Measurements from ENCODE around the gene ZFAND2A.
"Not testable (repeated sequence)": the region's sequence is repeated elsewhere in the genome, so short reads cannot be mapped to it uniquely, and the experiment has no call there.

ZFAND2A gene, protein sequence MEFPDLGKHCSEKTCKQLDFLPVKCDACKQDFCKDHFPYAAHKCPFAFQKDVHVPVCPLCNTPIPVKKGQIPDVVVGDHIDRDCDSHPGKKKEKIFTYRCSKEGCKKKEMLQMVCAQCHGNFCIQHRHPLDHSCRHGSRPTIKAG

DNA sequence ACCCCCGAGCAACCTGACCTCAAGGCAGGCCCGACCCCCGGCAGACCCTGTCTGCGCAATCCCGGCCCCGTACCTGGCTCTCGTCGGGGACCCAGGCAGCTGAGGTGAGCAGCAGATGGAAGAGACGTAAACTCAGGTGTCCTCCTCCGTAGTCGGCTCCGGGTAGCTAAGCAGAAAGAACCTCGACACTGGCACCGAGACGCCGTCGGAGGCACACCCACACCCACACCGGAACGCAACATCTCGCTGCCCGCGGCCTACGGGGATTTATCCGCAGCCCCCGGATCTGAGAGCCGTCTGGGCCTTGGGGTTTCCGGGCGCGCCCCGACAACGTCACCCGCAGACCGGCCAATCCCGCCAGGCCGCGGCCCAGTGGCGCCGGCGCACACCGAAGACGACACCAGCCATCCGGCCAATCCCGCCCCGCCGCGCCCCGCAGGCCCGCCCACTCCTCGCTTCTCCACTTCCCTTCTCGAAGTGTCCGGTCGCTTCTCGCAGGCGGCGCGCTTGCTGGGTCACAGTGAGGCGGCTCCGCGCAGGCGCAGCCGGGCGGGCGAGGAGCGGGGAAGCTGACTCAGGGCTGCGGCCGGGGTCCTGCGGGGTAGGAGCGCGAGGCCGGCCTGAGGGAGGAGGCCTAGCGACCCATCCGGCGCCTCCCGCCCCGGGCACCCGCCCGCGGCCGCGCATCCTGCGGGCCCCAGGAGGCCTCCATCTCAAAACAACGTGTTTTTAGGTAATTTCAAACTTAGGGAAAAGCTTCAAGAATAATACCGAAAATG lies at the start of gene ZFAND2A:
Gene ZFAND2A, minus strand, starts transcription at position 306 of the 779 bp plus-strand sequence. CDS start 1,984 bp downstream, outside the sequence.
- peak; percentile 99 for DNase-seq

DNA sequence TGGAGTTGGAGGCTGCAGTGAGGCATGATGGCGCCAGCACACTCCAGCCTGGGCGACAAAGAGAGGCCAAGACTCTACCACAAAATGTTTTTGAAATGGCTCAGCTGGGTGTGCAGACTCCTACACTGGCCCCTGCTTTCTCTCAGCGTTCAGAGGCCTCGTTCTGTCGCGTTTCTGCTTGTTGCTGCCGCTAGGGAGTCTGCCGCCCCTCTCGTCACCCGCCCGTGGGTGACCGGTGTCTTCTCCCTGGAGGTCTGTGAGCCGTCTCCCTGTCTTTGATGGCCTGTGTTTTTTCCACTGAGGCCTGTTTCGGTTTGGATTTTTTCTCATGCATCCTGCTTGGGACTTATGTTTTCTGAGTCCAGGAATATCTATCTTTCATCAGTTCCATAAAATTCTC lies 49.1 kb upstream of the ZFAND2A start:
- DNase-seq: no peak

DNA sequence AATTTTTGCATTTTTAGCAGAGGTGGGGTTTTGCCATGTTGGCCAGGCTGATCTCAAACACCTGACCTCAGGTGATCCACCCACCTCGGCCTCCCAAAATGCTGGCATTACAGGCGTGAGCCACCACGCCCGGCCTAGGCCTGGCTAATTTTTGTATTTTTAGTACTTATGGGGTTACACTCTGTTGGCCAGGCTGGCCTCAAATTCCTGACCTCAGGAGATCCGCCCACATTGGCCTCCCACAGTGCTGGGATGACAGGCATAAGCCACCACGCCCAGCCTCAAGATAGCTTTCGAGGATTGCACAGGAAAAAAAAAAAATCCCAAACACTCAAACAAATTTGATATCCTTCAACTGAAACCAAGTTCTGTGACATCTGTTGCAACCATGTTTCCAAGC lies 45.7 kb upstream of the ZFAND2A start:
- DNase-seq: not testable (repeated sequence)

DNA sequence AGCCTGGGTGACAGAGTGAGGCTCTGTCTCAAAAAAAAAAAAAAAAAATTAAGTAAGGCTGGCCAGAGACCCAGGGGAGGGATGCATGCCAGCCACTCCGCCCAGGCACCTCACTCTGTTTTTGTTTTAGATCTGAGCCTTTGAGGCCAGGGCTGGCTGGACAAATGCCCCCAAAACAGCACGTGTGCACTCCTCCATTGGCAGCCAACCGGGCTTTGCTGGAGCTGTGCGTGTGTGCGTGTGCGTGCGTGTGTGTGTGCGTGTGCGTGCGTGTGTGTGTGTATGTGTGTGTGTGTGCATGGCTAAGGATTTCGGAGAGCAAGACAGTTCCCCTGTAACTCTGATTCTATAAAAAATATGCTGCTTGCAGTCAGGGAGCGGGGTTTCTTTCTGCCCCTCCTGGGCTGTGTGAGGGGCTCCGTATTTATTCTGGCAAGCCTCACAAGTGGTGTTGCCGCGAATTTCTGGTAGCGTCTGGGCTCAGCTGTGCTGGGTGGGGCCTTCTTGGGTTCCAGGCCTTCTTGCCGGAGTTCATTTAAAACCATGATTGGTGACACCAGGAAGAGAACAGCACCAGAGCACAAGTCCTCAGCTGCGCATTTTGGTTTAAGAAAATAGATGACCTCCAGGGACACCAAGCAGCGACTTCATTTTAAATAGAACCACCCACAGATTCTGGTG lies 44.6 kb upstream of the ZFAND2A start:
- no peak for DNase-seq

DNA sequence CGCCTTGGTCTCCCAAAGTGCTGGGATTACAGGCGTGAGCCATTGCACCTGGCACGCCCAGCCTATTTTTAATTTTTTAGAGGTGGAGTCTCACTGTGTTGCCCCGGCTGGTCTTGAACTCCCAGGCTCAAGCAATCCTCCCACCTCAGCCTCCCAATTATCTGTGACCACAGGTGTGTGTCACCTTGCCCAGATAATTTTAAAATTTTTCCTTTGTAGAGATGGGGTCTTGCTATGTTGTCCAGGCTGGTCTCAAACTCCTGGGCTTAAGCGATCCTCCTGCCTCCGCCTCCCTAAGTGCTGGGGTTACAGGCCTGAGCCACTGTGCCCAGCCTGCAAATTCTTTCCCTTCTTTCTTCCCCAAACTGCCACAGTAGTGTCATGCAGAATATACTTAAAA lies 42.9 kb upstream of the ZFAND2A start:
- DNase-seq: not testable (repeated sequence)

DNA sequence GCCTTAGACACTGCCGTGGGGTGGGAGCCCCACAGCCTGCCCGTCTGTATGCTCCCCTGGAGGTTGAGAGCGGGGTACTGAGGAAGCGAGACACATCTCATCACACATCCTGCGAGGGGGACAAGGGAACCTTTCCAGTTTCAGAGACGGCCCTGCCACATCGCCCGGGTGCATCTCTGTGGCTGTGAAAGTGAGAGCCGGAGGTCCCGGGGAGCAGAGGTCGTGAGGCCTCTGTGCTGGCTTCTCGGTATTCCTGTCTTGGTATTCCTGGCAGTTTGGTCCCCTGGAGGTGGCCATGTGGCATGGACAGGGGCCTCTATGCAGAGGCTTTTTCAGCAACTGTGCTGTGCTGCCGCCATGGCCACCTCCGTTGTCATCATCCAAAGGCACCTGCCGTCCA lies 41.9 kb upstream of the ZFAND2A start:
- no peak for DNase-seq

DNA sequence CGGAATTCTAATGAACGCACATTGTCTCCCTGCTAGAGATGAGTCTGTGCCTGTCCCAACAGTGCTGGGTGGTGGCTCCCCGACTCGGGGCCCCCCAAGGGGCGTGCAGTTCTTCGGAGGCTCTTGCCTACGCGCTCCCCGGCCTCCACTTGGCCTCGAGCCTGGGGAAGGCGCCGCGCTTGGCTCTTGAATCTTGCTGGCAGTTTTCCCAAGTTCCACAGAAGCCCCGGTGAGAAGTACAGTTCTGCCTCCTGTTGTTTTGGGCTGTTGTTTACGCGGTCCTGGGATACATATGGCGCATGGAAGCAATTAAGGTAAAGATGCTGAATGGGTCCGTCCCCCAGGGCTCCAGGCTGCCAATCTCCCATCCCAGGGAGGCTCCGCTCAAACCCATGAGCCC lies 40.0 kb upstream of the ZFAND2A start:
- DNase-seq: no peak

DNA sequence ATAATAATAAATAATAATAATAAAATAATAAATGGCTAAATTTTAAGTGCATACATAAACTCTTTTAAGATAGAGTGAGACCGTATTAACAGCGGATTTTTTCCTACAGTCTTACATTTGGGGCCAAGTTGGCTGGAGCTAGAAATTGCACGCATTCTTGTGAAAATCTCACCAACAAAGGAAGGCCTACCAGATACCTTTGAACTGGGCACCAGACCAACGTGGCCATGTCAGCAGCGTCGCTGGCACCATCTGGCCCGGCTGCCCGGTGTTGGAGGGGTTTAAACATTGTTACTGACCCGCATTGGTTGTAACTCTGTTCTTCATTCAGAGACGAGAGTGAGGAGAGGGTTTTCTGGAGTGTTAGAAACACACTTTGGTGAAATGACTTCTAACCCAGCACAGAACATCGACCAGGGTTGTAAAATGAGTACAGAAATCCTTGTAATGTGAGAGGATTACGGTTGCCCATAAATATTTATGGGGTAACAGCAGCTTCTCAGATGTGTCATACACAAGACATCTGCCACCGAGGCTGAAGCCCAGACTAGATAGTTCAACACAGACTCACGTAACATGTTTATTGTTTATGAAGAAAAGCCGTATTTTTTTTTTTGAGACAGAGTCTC lies 38.1 kb upstream of the ZFAND2A start:
- no peak for DNase-seq

DNA sequence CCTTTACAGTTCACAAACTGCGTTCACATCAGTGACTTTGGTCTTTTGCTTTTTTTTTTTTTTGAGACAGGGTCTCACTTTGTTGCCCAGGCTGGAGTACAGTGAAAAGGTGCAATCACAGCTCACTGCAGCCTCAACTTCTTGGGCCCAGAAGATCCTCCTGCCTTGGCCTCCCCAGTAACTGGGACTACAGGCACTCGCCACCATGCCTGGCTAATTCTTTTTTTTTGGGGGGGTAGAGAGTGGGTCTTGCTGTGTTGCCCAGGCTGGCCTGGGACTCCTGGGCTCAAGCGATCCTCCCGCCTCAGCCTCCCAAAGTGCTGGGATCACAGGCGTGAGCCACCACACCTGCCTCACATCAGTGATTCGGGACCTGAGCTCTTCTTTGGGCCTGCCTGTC lies 37.0 kb upstream of the ZFAND2A start:
- no peak for DNase-seq

DNA sequence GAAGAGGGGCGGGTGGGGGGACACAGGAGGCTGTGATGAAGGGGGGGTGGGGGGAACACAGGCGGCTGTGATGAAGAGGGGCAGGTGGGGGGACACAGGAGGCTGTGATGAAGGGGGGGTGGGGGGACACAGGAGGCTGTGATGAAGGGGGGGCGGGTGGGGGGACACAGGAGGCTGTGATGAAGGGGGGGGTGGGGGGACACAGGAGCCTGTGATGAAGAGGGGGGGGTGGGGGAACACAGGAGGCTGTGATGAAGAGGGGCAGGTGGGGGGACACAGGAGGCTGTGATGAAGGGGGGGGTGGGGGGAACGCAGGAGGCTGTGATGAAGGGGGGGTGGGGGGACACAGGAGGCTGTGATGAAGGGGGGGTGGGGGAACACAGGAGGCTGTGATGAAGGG lies 36.4 kb upstream of the ZFAND2A start:
- DNase-seq: not testable (repeated sequence)

DNA sequence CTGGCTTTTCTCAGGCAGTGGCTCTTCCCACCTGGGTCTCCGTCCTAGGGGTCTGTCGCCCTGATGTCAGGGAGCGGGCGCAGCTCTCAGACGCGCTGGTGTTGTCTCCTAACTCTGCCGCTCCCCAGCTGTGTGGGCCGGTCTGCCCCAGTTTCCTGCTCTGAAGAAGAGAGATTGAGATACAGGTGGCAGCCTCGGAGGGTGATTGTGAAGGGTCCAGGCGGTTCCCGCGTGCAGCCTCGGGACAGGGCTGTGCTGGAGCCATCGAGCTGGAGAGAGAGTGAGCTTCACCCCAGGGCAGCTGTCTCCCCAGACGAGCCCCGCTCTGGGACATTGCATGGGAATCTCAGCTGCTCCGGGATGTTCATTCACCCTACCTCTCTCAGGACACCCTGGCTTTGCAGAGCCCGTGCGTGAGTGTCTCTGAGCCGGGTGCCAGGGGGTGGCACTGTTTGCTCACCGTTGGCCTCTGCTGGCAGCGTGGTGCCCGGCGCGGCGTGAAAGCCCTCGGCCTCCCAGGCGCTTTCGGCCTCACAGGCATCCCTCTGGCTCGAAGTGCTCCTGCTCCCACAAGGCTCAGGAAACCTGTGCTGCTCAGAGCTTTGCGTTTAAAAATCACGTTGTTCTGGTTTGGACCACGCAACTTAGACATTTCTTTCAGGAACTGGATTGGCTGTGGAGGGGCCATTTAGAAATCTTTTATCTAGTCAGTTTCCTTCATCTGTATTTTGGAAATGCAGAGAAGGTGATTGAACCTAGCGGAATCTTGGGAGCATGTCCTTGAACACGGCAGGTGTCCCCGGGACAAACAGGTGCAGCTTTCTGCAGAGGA lies 33.8 kb upstream of the ZFAND2A start:
- DNase-seq: peak; percentile 40

DNA sequence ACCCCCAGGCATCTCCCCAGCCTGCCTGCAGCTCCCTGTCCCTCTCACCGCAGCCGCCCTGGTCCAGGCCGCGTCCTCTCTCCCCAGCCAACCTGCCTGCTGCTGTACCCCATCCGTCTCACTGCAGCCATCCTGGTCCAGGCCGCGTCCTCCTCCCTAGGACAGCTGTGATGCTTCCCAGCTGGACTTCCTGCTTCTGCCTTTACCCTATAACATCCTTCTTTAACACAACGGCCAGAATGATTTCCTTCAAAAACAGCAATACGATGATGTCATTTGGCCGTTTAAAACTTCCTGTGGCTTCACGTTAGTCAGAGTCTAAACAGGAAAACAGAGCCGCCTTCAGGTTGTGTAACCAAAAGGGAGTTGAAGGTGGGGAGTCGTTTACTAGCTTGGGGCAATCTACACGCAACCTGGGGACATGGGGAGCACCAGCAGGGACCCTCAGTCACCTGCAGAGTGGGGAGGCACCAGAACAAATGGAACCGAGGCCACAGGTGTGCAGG lies 32.2 kb upstream of the ZFAND2A start:
- no peak for DNase-seq

DNA sequence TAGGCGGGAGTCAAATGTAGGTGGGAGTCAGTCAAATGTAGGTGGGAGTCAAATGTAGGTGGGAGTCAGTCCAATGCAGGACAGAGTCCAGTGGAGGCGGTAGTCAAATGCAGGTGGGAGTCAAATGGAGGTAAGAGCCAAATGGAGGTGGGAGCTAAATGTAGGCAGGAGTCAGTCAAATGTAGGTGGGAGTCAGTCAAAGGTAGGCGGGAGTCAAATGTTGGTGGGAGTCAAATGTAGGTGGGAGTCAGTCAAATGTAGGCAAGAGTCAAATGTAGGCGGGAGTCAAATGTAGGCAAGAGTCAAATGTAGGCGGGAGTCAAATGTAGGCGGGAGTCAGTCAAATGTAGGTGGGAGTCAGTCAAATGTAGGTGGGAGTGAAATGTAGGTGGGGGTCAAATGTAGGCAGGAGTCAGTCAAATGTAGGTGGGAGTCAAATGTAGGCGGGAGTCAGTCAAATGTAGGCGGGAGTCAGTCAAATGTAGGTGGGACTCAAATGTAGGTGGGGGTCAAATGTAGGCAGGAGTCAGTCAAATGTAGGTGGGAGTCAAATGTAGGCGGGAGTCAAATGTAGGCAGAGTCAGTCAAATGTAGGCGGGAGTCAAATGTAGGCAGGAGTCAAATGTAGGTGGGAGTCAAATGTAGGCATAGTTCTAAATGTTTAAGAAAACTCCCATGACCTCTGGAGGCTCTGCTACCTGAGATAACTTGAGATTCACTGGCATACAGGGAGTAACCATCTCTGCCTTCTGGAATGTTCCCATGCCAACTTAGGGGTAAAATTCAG lies 30.2 kb upstream of the ZFAND2A start:
- DNase-seq: no peak

DNA sequence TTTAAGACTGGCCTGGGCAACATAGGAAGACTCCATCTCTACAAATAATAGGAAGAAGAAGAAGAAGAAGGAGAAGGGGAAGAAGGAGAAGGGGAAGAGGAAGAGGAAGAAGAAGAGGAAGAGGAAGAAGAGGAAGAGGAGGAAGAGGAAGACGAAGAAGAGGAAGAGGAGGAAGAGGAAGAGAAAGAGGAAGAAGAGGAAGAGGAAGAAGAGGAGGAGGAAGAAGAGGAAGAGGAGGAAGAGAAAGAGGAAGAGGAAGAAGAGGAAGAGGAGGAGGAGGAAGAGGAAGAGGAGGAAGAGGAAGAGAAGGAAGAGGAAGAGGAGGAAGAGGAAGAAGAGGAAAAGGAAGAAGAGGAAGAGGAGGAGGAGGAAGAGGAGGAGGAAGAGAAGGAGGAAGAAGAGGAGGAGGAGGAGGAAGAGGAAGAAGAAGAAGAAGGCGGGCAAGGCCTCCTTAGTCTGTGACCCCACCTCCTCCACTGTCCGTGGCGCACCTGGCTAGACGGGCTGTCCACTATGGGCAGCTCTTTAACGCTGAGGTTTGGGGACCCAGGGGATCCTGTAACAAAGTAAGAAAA lies 28.8 kb upstream of the ZFAND2A start:
- no peak for DNase-seq

DNA sequence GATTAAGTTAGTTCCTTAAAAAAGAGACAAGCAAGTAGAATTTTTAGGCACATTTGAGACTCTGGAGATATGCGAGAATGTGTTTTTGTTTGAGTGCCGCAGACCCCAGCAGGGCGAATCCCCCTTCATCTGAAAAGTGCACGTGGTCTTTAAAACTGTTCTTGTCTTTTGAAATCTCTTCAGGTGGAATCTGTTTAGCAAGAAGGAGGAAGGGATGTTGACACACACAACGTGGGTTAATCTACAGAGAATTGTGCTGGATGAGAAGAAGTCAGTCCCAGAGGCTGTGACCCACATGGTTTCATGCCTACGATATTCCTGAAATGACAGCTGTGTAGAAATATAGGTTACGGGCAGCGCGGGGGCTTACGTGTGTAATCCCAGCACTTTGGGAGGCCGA lies 27.1 kb upstream of the ZFAND2A start:
- no peak for DNase-seq

DNA sequence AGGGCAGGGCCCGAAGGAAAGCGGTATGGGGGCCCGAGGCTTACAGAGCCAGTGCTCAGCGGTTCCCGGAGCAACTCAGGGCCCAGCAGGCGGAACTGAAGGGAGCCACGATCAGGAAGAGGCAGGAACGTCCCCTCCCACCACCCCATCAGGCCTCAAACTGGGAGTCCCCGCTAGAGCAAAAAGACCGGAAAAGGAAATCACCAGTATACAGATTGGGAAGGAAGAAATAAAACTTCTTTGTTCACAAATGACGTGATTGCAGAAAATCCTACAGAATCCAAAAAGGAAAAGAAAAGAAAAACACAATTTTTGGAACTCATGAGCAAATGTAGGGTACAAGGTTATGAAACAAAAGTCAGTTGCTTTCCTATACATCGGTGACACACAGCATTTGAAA lies 21.6 kb upstream of the ZFAND2A start:
- DNase-seq: no peak

DNA sequence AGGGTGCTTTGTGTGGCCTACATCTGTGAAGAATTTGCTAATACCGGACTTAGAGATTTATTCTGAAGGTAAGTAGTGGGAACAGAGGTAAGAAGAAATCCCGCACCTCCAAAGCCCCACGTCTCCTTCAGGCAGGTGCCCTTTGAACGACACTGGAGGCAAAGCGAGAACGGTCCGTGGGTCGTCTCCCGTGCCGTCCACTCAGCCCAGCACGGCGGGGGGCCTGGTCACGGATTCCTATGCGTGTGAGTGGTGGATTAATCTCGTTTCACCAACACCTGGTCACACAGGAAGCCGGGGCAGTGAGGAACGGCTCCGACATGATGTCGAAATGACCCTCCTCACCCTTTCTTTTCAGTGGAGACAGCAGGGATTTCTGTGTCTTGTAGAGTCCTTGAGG lies 21.0 kb upstream of the ZFAND2A start:
- DNase-seq: no peak

DNA sequence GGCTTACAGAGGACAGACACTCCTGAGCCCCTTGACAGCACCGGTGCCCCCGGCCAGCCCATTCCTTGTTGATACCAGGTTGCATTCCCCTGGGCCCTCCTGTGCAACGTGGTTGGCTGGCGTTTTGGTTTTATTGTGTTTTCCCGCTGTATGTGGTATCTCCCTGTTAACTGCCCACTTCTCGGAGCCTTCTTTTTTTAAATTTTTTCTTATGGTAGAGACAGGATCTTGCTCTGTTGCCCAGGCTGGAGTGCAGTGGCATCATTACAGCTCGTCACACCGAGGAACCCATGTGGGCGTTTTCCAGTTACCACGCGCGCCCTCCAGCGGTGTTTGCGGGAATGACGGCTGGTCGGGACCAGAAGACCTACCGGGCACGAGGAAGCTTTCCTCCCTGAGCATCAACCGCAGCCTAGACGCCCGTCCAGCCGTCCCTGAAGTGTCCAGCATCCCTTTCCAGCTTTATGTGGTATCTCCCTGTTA lies 16.9 kb upstream of the ZFAND2A start:
- peak; percentile 64 for DNase-seq

DNA sequence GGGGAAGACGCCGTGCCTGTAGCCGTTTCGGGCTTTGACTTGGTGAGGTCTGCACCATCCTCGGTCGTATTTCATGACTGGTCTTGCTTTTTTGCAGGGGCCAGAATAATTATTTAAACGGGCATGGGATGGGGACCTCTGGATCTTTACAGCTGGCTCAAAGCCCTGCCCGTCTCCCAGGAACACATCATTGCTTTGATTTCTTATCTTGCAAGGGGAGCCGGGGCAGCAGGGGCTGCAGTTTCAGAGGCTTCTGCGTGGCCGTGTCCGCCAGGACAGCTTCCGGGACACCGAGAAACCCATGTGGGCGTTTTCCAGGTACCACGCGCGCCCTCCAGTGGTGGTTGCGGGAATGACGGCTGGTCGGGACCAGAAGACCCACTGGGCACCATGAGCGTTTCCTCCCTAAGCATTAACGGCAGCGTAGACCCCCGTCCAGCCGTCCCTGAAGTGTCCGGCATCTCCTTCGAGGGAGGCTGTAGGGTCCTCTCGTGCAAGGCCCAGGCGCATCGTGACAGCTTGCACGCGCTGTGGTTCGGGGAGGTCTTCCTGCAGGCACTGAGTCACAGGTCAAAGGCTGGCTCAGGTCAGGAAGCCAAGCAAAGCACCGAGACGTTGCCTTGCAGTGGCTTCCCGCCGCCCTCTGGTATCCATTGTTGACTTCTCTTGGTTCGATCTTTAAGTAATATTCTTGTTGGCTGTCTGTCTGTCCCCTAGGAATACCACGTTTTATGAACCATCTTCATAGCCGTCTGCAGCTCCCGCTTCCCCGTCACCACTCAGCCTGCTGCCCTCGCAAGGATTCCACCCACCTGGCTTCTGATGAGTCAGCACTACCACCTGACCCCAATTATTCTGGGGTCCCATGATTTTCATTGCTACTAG lies 16.2 kb upstream of the ZFAND2A start:
- DNase-seq: peak; percentile 56

DNA sequence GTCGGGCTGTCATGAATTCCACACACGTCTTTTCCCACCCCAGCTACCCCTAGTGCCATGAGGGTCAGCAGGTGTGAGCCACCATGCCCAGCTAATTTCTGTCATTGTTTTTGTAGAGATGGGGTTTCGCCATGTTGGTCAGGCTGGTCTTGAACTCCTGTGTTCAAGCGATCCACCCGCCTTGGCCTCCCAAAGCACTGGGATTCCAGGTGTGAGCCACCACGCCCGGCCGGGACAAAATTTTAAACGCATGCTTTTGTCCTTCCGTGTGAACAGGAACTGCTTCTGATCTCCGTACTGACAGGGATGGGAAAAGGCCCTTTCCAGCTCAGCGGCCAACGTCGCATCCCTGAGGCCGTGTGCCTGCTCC lies 15.6 kb upstream of the ZFAND2A start:
- no peak for DNase-seq

All from GOT3 (cell line).